GM08714 (cell line): ENCODE results near the gene PACRG.

ENCODE experiments used
- H3K4me3 ChIP-seq: fragments of 200-500 bp; sonication (Bioruptor generic); 2 replicates; pipeline ENCODE4 v1.5.1; 2014; ENCODE audit warnings: mild to moderate bottlenecking, low read length, inconsistent platforms
- ZNF274 ChIP-seq: IDR thresholded peaks from 2 replicates; pipeline ENCODE4 v1.6.1; 2012; ENCODE audit warnings: mild to moderate bottlenecking, low read depth, low read length

PACRG gene

DNA sequence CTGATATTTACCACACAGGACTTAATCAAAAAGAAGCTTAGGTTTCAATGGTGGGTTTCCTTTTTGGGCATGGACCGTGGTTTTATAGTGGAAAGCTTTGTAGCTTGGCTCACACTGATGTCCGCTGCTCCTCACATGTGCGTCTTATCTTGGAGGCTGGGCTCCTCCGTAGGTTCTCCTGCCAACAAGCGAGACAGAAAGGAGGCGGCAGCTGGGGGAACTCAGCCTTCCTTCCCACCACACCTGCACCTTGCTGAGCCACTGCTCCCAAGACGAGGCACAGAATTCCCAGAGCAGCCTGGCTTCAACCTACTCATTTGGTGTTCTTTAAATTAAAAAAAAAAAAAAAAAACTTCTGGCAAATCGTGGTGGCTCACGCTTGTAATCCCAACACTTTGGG lies 451.3 kb downstream of the PACRG start:
- no peak for TF ChIP-seq ZNF274

DNA sequence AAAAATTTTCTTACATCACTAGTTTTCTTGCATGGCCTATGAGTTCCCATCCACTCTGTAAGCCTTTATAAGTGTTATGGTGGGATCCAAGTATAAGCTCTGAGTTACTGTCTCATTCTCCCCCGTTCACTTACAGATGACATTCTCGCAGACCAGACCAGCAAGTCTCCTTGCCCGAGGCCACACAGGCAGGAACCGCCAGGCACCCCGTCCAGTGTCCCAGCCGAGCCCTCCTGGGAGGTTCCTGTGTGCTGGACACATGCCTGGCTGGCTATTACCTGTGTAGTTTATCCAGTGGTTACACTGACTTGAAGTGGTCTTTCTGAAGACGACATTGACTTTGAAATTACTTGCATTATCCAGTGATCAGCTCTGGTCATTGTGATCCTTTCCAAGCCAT lies 451.9 kb downstream of the PACRG start:
- H3K4me3 ChIP-seq, result no peak overlapping the region
- no peak for TF ChIP-seq ZNF274

More for the DNA sequence above, 451.3 kb downstream of the PACRG start:
- H3K4me3 ChIP-seq, result no peak overlapping the region

DNA sequence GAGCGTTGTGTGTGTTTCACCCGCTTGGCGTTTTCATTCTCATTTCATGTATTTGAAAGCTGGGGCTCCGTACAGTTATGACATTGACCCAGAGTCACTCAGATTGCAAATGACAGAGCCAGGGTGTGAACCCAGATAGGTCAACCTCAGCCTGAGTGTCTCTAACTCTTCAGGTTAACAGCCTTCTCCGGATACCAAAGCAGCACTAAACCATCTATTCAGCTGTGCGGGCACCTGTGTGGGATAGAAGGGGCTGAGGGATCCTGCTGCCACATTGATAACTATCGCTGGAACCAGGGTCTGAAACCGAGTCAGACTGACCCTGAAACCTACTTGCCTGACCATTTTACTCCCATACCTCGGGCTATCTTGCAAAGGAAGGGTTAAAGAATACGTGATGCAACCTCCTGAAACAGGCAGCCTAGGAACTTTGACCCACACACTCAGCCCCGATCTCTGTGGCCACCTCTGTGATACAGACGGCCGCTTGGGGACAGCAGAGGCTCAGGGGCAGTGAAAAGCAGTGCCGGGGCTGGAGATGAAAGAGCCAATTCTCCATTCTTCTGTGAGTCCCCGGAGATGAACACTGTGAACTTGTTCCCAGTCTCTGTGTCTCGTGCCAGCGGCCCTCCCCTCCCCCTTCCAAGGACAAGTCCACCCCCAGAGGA lies 453.2 kb downstream of the PACRG start:
- TF ChIP-seq ZNF274, result no peak
- H3K4me3 ChIP-seq, result no peak overlapping the region

DNA sequence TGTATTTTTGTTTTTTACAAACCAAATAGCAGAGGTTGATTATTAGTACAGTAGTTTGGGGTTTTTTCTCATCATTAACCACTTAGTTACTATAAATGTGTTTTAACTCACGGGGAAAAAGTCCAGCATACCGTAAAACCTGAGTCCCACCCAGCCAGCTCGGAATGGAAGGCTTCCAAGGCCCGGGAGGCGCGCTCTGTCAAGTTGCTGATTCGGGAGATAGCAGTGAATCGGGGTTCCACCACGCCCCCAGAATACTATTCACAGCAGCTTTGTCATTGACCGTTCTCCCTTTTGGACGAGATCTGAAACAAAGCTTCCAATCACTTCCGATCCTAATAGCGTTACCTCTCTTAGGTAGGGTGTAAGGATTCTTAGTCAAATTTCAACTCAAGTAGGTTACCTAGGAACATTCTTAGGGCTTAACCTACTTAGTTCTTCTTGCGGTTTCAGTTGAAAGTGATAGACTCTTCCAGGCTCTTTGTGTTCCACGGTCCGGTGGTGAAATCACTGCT lies 453.9 kb downstream of the PACRG start:
- H3K4me3 ChIP-seq, result no peak overlapping the region
- TF ChIP-seq ZNF274, result no peak

DNA sequence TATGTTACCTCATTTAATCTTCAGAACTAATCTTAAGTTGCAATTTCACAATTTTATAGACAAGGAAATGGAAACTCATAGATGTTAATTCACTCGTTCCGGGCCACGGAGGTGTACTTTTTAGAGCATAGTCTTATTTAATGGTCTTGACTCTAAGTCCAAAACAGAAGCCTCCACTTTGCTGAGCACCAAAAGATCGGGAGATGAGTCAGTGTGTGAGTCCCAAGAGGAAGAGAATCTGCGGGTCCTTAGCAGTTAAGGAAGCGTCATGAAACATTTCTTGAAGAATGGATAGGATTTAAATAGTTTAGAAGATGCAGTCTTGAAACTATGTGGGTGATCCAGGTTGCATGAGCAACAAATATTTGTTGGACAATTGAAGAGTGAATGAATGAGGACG lies 454.9 kb downstream of the PACRG start:
- H3K4me3 ChIP-seq, result no peak overlapping the region
- no peak for TF ChIP-seq ZNF274

DNA sequence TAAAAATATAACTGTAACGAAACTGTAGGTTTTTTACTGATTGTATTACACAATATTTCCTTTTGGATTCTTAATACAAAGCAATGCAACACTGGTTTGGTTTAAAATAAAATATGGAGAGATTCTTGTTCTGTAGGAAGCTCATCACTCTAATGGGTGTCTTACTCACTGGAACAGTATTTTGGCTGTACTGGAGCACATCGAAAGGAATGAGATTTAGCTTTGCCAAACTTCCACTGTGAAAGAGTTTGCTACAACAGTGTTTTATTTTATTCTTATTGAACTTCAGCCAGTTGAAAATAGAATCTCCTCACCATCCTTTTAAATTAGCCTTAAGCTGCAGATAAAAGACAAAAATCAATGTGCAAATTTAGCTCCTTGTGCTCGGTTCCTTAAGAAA lies 456.0 kb downstream of the PACRG start:
- no peak for TF ChIP-seq ZNF274
- H3K4me3 ChIP-seq, result no peak overlapping the region

DNA sequence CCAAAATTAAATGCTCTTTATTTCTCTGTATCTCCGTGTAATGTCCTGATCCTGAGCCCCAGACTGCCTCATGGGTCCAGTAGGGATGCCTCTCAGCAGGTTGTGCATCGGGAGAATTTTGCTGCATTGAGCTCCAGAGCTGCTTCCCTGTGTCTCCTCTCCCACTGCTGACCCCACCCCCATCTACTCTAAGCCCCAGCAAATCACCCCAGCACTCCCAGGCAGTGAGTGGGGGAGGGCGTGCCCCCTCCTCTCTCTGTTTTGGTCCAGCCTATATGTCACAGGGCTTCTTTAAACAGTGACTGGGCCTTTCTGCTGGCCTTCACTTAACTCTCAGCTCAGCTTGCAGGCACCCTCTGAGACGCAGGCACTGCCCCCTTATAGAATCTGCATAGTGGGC lies 458.0 kb downstream of the PACRG start:
- no peak overlapping the region for H3K4me3 ChIP-seq
- no peak for TF ChIP-seq ZNF274

DNA sequence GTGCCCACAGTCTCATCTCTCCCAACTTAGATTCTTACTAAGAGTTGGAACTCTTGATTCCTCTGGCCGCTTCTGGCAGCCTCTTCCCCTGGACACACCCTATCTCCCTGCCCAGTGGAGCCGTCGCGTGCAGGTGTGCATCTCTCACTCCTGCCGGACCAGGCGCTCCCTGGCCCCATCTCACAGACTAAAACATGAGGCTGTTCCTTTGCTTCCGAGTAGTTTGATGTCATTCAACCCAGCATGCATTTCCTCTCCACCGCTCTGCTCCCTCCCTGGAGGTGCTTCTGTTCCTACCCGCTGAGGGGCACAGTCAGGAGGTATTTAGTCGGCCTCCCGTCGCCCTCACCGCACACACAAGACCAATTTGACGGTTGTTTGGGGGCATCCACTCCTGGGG lies 458.8 kb downstream of the PACRG start:
- no peak for TF ChIP-seq ZNF274

DNA sequence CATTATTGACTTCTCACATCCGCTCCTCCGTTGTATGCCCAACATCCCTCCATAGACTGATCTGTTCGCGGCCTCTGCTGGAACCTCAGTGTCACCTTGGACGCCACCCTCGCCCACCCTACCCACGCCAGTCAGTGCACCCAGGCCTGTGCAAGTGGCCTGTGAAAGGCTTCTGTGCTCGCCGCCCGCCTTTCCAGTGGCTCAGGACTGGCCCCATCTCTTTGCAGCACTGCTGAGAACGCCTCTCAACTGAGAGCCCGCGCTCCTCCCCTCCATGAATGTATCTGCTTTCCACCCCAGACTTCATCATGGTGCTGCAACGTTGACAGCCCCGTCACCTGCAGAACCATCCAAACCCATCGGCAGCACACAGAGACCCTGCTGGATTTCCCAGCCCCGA lies 459.4 kb downstream of the PACRG start:
- no peak overlapping the region for H3K4me3 ChIP-seq

More for the DNA sequence above, 458.8 kb downstream of the PACRG start:
- no peak overlapping the region for H3K4me3 ChIP-seq

DNA sequence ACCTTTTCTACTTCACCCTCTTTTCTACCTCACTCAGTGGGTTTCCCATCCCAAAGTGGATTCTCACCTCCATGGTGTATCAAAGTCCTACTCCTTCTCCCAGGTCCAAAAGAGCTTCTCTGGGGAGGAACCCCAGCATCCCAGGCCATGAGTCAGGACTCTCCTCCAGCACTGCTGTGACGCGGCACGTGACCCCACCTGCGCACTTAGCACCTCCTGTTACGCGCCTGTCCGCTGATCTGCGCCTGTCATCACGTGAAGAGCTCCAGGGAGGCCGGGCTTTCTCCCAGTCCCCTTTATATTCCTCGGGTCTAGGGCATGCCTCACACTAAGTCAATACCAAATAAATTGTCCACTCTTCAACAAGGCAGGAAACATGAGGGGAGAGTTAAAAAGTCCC lies 459.8 kb downstream of the PACRG start:
- no peak for TF ChIP-seq ZNF274

More for the DNA sequence above, 459.4 kb downstream of the PACRG start:
- no peak for TF ChIP-seq ZNF274

DNA sequence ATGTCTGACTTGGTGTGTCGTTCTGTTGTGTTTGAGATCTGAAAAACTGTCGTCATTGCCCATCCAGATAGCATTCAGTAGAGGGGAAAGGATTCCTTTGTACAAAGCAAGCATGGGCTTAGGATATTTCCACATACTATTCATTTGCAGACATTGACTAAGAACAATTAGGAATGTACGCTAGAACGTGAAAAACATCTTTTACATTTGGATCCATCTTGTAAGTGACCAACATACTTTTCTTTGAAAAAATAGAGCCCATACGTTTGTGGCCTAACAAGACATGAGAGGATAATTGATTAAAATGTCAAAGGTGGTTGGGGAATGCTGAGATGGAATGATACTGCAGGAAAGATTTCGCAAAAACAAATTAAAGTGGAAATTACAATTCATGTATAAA lies 461.0 kb downstream of the PACRG start:
- no peak overlapping the region for H3K4me3 ChIP-seq
- no peak for TF ChIP-seq ZNF274

More for the DNA sequence above, 459.8 kb downstream of the PACRG start:
- no peak overlapping the region for H3K4me3 ChIP-seq

DNA sequence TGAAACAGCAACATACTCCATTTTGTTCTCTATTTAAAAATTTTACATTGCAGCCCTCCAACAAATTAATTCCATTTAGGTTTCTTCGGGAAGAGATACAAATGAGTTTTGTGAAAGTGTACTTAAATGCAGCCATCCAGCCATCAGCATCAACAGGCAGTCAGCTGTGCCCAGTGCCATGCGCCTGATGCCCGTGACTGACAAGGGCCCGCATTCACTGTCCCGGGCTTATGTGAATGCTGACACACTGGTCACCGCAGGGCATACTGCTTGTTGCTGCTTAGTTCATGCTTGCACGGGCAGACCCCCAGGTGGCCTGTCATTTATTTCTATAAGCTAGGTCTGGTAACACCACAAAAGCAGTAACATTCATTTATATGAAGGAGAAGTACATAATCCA lies 461.8 kb downstream of the PACRG start:
- no peak overlapping the region for H3K4me3 ChIP-seq
- no peak for TF ChIP-seq ZNF274

DNA sequence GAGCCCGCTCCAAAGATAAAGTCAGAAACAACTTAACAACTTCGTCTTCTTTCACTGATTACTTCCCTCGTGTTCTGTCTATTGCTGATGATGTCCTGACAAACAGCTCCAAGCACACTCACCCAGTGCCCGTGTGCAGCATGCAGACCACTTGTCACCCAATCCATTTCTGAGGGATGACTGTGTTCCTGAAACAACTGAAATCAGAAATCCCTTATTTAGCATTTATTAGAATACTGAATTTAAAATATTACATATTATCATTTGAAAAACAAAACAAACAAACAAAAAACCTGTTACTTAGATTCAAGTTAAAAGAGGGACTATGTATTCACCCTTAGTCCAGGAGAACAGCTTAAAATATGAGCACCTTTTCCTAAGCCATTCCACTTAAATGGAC lies 463.0 kb downstream of the PACRG start:
- no peak overlapping the region for H3K4me3 ChIP-seq
- no peak for TF ChIP-seq ZNF274

DNA sequence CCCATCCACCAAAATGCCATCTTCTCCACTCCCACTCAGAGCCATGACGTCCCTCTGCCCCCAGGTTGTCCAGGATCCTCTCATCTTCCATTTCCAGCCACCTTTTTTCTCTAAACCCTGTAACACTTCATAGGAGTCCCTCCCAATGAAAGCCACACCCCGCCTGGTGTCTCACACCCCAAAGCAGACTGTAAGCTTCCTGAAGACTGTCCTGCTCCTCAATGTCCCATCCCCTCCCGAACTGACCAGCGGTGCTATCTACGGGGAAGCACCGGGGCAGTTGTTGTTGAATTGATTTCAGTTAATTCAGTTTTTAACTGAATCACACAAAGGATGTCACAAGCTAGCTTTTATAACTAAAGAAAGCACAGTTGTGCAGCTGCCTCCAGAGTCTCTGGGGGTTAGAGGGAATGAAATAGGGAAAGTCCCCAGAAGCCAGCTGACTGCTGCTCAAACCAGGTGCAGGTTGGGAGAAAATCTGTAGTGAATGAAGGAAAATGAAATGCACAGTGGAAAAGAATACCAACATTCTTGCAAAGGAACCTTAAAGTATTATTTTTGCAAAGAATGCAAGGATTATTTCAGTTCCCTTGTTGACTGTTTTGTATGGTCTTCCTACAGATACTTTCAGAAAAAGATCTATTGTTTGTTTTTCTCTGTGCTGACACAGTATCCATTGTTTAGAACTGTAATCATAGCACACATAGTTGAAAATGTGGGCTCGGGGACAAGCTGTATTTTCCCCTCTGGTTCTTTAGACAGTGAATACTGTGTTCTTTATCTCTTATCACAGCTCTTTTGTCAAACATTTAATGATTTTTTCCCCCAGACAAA lies 464.1 kb downstream of the PACRG start:
- no peak overlapping the region for H3K4me3 ChIP-seq
- no peak for TF ChIP-seq ZNF274

DNA sequence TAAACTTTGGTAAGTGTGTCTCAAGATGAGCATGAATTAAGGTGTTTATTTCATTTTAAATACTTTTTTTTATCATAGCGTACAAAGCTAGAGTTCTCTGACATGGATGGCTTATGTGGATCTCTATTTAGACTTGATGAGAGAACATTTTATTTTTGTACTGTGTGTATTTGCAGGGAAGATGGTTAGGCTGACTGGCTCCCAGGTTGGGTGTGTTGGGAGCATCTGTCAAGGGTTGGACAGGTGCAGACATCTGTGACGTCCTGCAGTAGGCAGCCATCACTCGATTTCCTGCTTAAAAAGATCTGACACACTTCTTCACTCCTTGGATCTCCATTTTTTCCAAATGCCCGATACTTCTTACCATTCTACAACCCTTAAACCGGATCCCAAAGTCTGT lies 464.8 kb downstream of the PACRG start:
- H3K4me3 ChIP-seq, result no peak overlapping the region
- no peak for TF ChIP-seq ZNF274

DNA sequence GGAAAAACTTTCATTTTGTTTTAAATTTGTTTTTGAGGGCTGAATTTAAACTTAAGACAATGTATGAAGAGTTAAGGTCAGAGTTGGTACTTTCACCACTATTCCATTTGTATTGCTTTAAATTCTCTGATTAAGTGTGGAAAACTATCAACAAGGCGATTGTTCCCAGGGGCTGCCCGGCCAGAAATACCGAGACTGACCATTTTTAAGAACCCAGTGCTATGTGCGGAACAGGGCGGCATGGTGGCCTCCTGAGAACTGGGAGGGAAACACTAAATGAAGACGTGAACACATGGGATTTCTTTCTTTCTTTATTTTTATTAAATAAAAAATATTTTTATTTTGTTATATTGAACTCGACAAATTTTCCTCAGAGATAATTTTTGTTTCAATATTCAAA lies 465.6 kb downstream of the PACRG start:
- H3K4me3 ChIP-seq, result no peak overlapping the region
- TF ChIP-seq ZNF274, result no peak
